Astrocyte (in vitro differentiated cells and primary cell): ENCODE data around the gene IRF1. TPM values are rescaled to one million over a fixed set of nuclear protein-coding genes. Genes with fewer than 3 reads are reported as not detected.

ENCODE experiments used
- DNase-seq: peaks from one replicate; pipeline ENCODE4 v3.0.0-alpha.2; 2010; ENCODE audit warnings: low read depth
- FAIRE-seq: peaks from 2 replicates; lab custom pipeline; 2011; peaks lifted over from hg19 to GRCh38; lab: Jason Lieb, UNC
- H2AFZ ChIP-seq: 2 replicates; pipeline ENCODE4 v1.6.0; 2012; ENCODE audit warnings: low read depth, low read length, inconsistent platforms
- H3K27ac ChIP-seq: 2 replicates; pipeline ENCODE4 v1.5.1; 2011; ENCODE audit warnings: low read depth, low read length, inconsistent platforms
- H3K27me3 ChIP-seq: 2 replicates; pipeline ENCODE4 v1.6.0; 2011; ENCODE audit warnings: low read length, inconsistent platforms; ENCODE audit not compliant: insufficient read depth
- H3K36me3 ChIP-seq: 2 replicates; pipeline ENCODE4 v1.5.1; 2011; ENCODE audit warnings: low read length, inconsistent platforms; ENCODE audit not compliant: insufficient read depth
- H3K4me1 ChIP-seq: 2 replicates; pipeline ENCODE4 v1.5.1; 2011; ENCODE audit warnings: low read length, inconsistent platforms; ENCODE audit not compliant: insufficient read depth
- H3K4me2 ChIP-seq: 2 replicates; pipeline ENCODE4 v1.6.0; 2012; ENCODE audit warnings: low read length, inconsistent platforms
- H3K4me3 ChIP-seq: 2 replicates; pipeline ENCODE4 v1.5.1; 2011; ENCODE audit warnings: low read depth, mild to moderate bottlenecking, low read length, inconsistent platforms; ENCODE audit not compliant: insufficient read depth
- H3K79me2 ChIP-seq: 2 replicates; pipeline ENCODE4 v1.6.0; 2012; ENCODE audit warnings: mild to moderate bottlenecking, low read length, inconsistent platforms; ENCODE audit not compliant: insufficient read depth
- H3K9ac ChIP-seq: 2 replicates; pipeline ENCODE4 v1.6.0; 2012; ENCODE audit warnings: mild to moderate bottlenecking, low read length, inconsistent platforms
- H3K9me3 ChIP-seq: 2 replicates; pipeline ENCODE4 v1.5.1; 2012; ENCODE audit warnings: low read depth, mild to moderate bottlenecking, low read length, inconsistent platforms; ENCODE audit not compliant: insufficient read depth
- H4K20me1 ChIP-seq: 2 replicates; pipeline ENCODE4 v1.6.0; 2012; ENCODE audit warnings: low read length, inconsistent platforms; ENCODE audit not compliant: insufficient read depth
- H3K27ac Mint-ChIP-seq: one replicate; pipeline ENCODE4 v1.8.0; 2021; ENCODE audit warnings: mild to moderate bottlenecking, mixed read lengths; ENCODE audit not compliant: unreplicated experiment
- H3K27me3 Mint-ChIP-seq: one replicate; pipeline ENCODE4 v1.8.0; 2021; ENCODE audit warnings: low read depth, mixed read lengths; ENCODE audit not compliant: unreplicated experiment
- H3K36me3 Mint-ChIP-seq: one replicate; pipeline ENCODE4 v1.8.0; 2021; ENCODE audit warnings: low read depth, mixed read lengths; ENCODE audit not compliant: unreplicated experiment
- H3K4me1 Mint-ChIP-seq: one replicate; pipeline ENCODE4 v1.8.0; 2021; ENCODE audit warnings: low read depth, mixed read lengths; ENCODE audit not compliant: unreplicated experiment
- H3K4me3 Mint-ChIP-seq: one replicate; pipeline ENCODE4 v1.8.0; 2021; ENCODE audit warnings: mild to moderate bottlenecking, moderate library complexity, mixed read lengths; ENCODE audit not compliant: unreplicated experiment
- H3K9me3 Mint-ChIP-seq: one replicate; pipeline ENCODE4 v1.8.0; 2021; ENCODE audit warnings: mild to moderate bottlenecking, mixed read lengths; ENCODE audit not compliant: unreplicated experiment
- EZH2 ChIP-seq: IDR thresholded peaks from 2 replicates; pipeline ENCODE4 v1.6.1; 2012; ENCODE audit warnings: mild to moderate bottlenecking, low read length, inconsistent platforms; ENCODE audit not compliant: insufficient read depth
- total RNA-seq: library from RNA; stranded (reverse); gene quantifications from 2 replicates; pipeline ENCODE4 v1.2.1, GENCODE V29; 2021
- TF ChIP-seq, protein P1 (sequence below): IDR thresholded peaks from 2 replicates; pipeline ENCODE4 v1.5.1; 2011; ENCODE audit warnings: low read depth, mild to moderate bottlenecking, inconsistent platforms, low read length, moderate library complexity; ENCODE audit not compliant: insufficient read depth

Gene IRF1
- total RNA-seq, 1 donor from 2014 or later, result 39.7 TPM

DNA sequence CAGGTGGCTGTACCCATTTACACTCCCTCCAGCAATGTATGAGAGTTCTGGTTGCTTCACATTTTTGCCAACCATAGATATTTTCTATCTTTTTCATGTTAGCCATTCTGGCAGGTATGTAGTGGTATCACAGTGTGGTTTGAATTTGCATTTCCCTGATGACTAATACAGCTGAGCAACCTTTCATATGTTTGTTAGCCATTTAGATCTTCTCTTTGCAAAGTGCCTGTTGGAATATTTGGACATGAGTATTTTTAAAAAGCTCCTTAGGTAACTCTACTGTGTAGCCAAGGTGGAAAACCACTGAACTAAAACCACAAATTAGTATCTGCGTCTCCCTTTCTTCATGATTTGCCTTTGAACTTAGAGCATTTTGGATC is 31.9 kb downstream of the IRF1 start:
- FAIRE-seq (no peak), DNase-seq (peak; percentile 89)
- no peak overlapping the region for H2AFZ ChIP-seq
- H3K9me3 ChIP-seq, result no peaks in the 10 kb centered on the region
- H3K4me1 Mint-ChIP-seq, result peaks cover 58% of the 10 kb centered on the region
- H3K4me3 Mint-ChIP-seq, result no peak overlapping the region
- H3K9me3 Mint-ChIP-seq, result peaks cover 5% of the 10 kb centered on the region
- H4K20me1 ChIP-seq, result no peaks in the 10 kb centered on the region
- peak overlapping the region; percentile 100 for H3K27ac Mint-ChIP-seq
- TF ChIP-seq EZH2, result no peak
- TF ChIP-seq, protein P1, sequence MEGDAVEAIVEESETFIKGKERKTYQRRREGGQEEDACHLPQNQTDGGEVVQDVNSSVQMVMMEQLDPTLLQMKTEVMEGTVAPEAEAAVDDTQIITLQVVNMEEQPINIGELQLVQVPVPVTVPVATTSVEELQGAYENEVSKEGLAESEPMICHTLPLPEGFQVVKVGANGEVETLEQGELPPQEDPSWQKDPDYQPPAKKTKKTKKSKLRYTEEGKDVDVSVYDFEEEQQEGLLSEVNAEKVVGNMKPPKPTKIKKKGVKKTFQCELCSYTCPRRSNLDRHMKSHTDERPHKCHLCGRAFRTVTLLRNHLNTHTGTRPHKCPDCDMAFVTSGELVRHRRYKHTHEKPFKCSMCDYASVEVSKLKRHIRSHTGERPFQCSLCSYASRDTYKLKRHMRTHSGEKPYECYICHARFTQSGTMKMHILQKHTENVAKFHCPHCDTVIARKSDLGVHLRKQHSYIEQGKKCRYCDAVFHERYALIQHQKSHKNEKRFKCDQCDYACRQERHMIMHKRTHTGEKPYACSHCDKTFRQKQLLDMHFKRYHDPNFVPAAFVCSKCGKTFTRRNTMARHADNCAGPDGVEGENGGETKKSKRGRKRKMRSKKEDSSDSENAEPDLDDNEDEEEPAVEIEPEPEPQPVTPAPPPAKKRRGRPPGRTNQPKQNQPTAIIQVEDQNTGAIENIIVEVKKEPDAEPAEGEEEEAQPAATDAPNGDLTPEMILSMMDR, result no peak
- no peak overlapping the region for H3K4me3 ChIP-seq
- peak overlapping the region; percentile 52 for H3K9ac ChIP-seq
- H3K36me3 ChIP-seq, result no peaks in the 10 kb centered on the region
- H3K27me3 ChIP-seq, result no peaks in the 10 kb centered on the region
- H3K79me2 ChIP-seq, result no peaks in the 10 kb centered on the region
- peak overlapping the region; percentile 78 for H3K27ac ChIP-seq
- H3K4me2 ChIP-seq, result peak overlapping the region; percentile 65
- H3K36me3 Mint-ChIP-seq, result peaks cover 18% of the 10 kb centered on the region
- peaks cover under 1% of the 10 kb centered on the region for H3K27me3 Mint-ChIP-seq
- peaks cover 42% of the 10 kb centered on the region for H3K4me1 ChIP-seq

DNA sequence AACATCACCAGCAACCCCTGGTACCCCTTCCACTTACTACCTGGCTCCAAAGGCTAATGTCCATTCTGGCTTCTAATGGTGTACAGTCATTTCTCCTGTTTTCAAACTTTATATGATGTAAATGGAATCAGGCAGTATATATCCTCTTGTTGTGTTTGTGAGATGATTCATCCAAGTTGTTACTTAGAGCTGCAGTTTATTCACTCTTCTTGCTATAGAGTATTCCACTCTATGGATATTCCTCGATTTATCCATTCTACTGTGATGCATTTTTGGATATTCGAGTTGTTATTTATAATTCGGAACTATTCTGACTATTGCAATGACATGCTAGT is 32.4 kb downstream of the IRF1 start:
- H4K20me1 ChIP-seq, result no peaks in the 10 kb centered on the region
- peak; percentile 38 for DNase-seq
- peak overlapping the region; percentile 65 for H3K4me2 ChIP-seq
- no peaks in the 10 kb centered on the region for H3K9me3 ChIP-seq
- Mint-ChIP-seq H3K4me1 (peaks cover 58% of the 10 kb centered on the region), H3K27ac (peak overlapping the region; percentile 100), H3K36me3 (peaks cover 22% of the 10 kb centered on the region), H3K4me3 (peak overlapping the region; percentile 63), H3K27me3 (peaks cover 2% of the 10 kb centered on the region), H3K9me3 (peaks cover 5% of the 10 kb centered on the region)
- no peak overlapping the region for H3K4me3 ChIP-seq
- no peak overlapping the region for H2AFZ ChIP-seq
- no peak for FAIRE-seq
- peak overlapping the region; percentile 78 for H3K27ac ChIP-seq
- no peak for TF ChIP-seq EZH2
- TF ChIP-seq, protein P1, result no peak
- H3K27me3 ChIP-seq, result no peaks in the 10 kb centered on the region
- peak overlapping the region; percentile 7 for H3K9ac ChIP-seq
- no peaks in the 10 kb centered on the region for H3K79me2 ChIP-seq
- H3K36me3 ChIP-seq, result no peaks in the 10 kb centered on the region
- H3K4me1 ChIP-seq, result peaks cover 42% of the 10 kb centered on the region

DNA sequence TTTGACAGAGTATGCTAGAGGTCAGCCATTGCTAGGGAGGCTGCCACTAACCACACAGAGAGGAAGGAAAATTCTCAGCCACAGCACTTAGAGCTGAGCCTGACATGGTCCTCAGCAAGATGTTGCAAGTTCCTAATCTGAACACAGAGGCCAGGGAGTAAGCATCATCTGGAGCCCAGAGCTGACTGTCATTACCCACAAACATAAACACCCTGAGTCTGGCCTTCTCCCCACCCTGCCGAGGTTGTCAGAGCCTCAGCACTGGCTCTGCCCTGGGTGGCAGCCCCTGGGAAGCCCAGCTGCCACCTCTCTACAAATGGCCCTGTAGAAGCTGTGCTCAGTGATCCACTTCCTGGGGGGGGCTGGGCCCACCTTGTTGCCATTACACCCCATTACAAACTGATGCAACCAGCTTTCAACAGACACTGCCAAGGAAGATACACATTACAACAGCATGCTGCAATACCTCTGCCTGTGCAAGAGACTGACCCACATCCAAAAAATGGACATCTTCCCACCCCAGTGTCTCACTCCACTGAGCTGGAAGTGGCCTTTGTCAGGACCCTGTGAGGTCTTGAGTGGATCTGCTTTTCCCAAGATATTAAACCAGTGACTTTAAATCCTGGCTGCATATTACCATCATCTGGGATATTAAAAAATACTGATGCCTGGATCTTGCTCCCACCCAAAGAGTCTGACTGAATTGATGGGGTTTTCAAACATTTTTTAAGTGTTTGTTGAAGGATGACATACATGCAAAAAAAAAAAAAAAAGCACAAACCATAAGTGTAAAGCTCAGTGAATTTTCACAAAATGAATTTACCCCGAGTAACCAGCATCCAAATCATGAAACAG is 33.0 kb downstream of the IRF1 start:
- H3K27ac Mint-ChIP-seq, result peak overlapping the region; percentile 100
- no peak overlapping the region for H2AFZ ChIP-seq
- TF ChIP-seq, protein P1, result no peak
- TF ChIP-seq EZH2, result no peak
- FAIRE-seq, result no peak
- peaks cover 42% of the 10 kb centered on the region for H3K4me1 ChIP-seq
- peak overlapping the region; percentile 63 for H3K4me3 Mint-ChIP-seq
- no peaks in the 10 kb centered on the region for H3K79me2 ChIP-seq
- no peaks in the 10 kb centered on the region for H3K9me3 ChIP-seq
- H3K36me3 ChIP-seq, result no peaks in the 10 kb centered on the region
- H3K36me3 Mint-ChIP-seq, result peaks cover 23% of the 10 kb centered on the region
- H3K9ac ChIP-seq, result peak overlapping the region; percentile 7
- H3K4me2 ChIP-seq, result peak overlapping the region; percentile 65
- no peak overlapping the region for H3K4me3 ChIP-seq
- peaks cover 59% of the 10 kb centered on the region for H3K4me1 Mint-ChIP-seq
- no peaks in the 10 kb centered on the region for H3K27me3 ChIP-seq
- H3K9me3 Mint-ChIP-seq, result peaks cover 5% of the 10 kb centered on the region
- H3K27ac ChIP-seq, result peak overlapping the region; percentile 78
- peaks cover 2% of the 10 kb centered on the region for H3K27me3 Mint-ChIP-seq
- H4K20me1 ChIP-seq, result no peaks in the 10 kb centered on the region
- peak; percentile 59 for DNase-seq
